Fibroblast of lung (primary cell): Measurements from ENCODE around the gene TMEM235. TPM values are rescaled to one million over a fixed set of nuclear protein-coding genes. Genes with fewer than 3 reads are reported as not detected.

Experiments
- DNase-seq, 2 donors: peaks; one replicate each; pipeline versions ENCODE4 v3.0.0 to v3.0.0-alpha.2; 2010; ENCODE audit warnings: low read depth in 2 of 2
- H2AFZ ChIP-seq: 2 replicates; pipeline ENCODE4 v1.5.1; 2012; ENCODE audit warnings: low read length, control low read depth, inconsistent platforms
- H3K27ac ChIP-seq: 2 replicates; pipeline ENCODE4 v1.5.1; 2011; ENCODE audit warnings: low read length, control low read depth; ENCODE audit not compliant: insufficient read depth
- H3K27me3 ChIP-seq: 2 replicates; pipeline ENCODE4 v1.5.1; 2011; ENCODE audit warnings: mild to moderate bottlenecking, low read length; ENCODE audit not compliant: control insufficient read depth, insufficient read depth
- H3K36me3 ChIP-seq: 2 replicates; pipeline ENCODE4 v1.5.1; 2011; ENCODE audit warnings: low read length; ENCODE audit not compliant: control insufficient read depth, insufficient read depth
- H3K4me1 ChIP-seq: 2 replicates; pipeline ENCODE4 v1.5.1; 2011; ENCODE audit warnings: low read length; ENCODE audit not compliant: control insufficient read depth, insufficient read depth; ENCODE audit errors: extremely low read depth
- H3K4me2 ChIP-seq: 2 replicates; pipeline ENCODE4 v1.5.1; 2011; ENCODE audit warnings: low read length, control low read depth; ENCODE audit not compliant: insufficient read depth; ENCODE audit errors: extremely low read depth
- H3K4me3 ChIP-seq, 4 experiments: fragments of 200-600 bp in 1 of 4; sonication (generic) in 1 of 4; replicated peaks in 1 of 4; 2 replicates each; pipeline ENCODE4 v1.5.1; 2011 to 2016; ENCODE audit warnings: low read length in 4 of 4, low read depth in 3 of 4, mild to moderate bottlenecking in 3 of 4, control low read depth in 2 of 4, inconsistent platforms in 1 of 4, mixed read lengths in 1 of 4; ENCODE audit not compliant: insufficient read depth in 1 of 4; ENCODE audit errors: control extremely low read depth in 1 of 4
- H3K79me2 ChIP-seq: 2 replicates; pipeline ENCODE4 v1.5.1; 2012; ENCODE audit warnings: mild to moderate bottlenecking, low read length, inconsistent platforms; ENCODE audit not compliant: control insufficient read depth, insufficient read depth
- H3K9ac ChIP-seq: 2 replicates; pipeline ENCODE4 v1.5.1; 2011; ENCODE audit warnings: mild to moderate bottlenecking, low read length, control low read depth; ENCODE audit not compliant: insufficient read depth
- H3K9me3 ChIP-seq: 2 replicates; pipeline ENCODE4 v1.5.1; 2012; ENCODE audit warnings: low read depth, low read length; ENCODE audit not compliant: control insufficient read depth, insufficient read depth
- H4K20me1 ChIP-seq: 2 replicates; pipeline ENCODE4 v1.5.1; 2011; ENCODE audit warnings: low read length; ENCODE audit not compliant: control insufficient read depth, insufficient read depth; ENCODE audit errors: extremely low read depth
- CTCF ChIP-seq, 2 donors: IDR thresholded peaks in 1 of 2; conservative IDR thresholded peaks in 1 of 2; 1 replicate in 1 of 2; 2 replicates in 1 of 2; pipeline ENCODE4 v1.5.1; 2011 to 2012; ENCODE audit warnings: low read length in 2 of 2, control low read depth in 1 of 2, inconsistent platforms in 1 of 2, low read depth in 1 of 2, mild to moderate bottlenecking in 1 of 2
- EZH2 ChIP-seq: IDR thresholded peaks from 2 replicates; pipeline ENCODE4 v1.5.1; 2012; ENCODE audit warnings: low read length, control low read depth, mild to moderate bottlenecking; ENCODE audit errors: missing control alignments
- polyA plus RNA-seq, 2 donors: library from polyadenylated mRNA; depleted of rRNA in 1 of 2; stranded (reverse) in 1 of 2; unstranded in 1 of 2; fragments of >200 nt; gene quantifications; 2 replicates each; pipeline ENCODE4 v1.2.1, GENCODE V29; 2011 to 2012; ENCODE audit warnings: missing spikeins in 1 of 2
- total RNA-seq: library from RNA; depleted of rRNA; stranded (reverse); fragments of >200 nt; gene quantifications from 2 replicates; pipeline ENCODE4 v1.2.1, GENCODE V29; 2014

Gene TMEM235
- total and polyA plus RNA-seq, 2 donors (not counting 1 experiment from before 2014, with no cell fraction given) = not detected

- Histone ChIP-seq H3K27ac (no peak overlapping the region), H3K9me3 (no peaks in the 10 kb centered on the region), H3K4me1 (no peaks in the 10 kb centered on the region), H3K79me2 (no peaks in the 10 kb centered on the region), H3K27me3 (peaks cover 22% of the 10 kb centered on the region), H2AFZ (no peak overlapping the region), H3K36me3 (no peaks in the 10 kb centered on the region), H3K4me2 (no peak overlapping the region), H4K20me1 (no peaks in the 10 kb centered on the region), H3K4me3 (no peak overlapping the region), H3K9ac (no peak overlapping the region)
- DNase-seq = no peak
- TF ChIP-seq CTCF (conservative IDR thresholded peaks at IDR 0.05 in 1 of 2, IDR thresholded peaks at IDR 0.05 in 1 of 2; ENCODE audit: low read depth in 1 of 2, low read length in 2 of 2) (no peak), EZH2 (no peak)
Measured at GRCh38 chr17:78235885-78236284, 4.5 kb downstream of the TMEM235 start.

- Histone ChIP-seq H4K20me1 (no peaks in the 10 kb centered on the region), H2AFZ (no peak overlapping the region), H3K27me3 (peaks cover 15% of the 10 kb centered on the region), H3K9me3 (no peaks in the 10 kb centered on the region), H3K4me2 (no peak overlapping the region), H3K9ac (no peak overlapping the region), H3K36me3 (no peaks in the 10 kb centered on the region), H3K4me3 (no peak overlapping the region), H3K27ac (no peak overlapping the region), H3K79me2 (no peaks in the 10 kb centered on the region), H3K4me1 (no peaks in the 10 kb centered on the region)
- TF ChIP-seq EZH2 (no peak), CTCF (conservative IDR thresholded peaks at IDR 0.05 in 1 of 2, IDR thresholded peaks at IDR 0.05 in 1 of 2; ENCODE audit: low read depth in 1 of 2, low read length in 2 of 2) (no peak)
- no peak for DNase-seq
Measured at GRCh38 chr17:78236362-78237127, 5.1 kb downstream of the TMEM235 start.

- Histone ChIP-seq H3K4me2 (no peak overlapping the region), H3K4me3 (no peak overlapping the region), H3K79me2 (no peaks in the 10 kb centered on the region), H3K9ac (no peak overlapping the region), H3K4me1 (no peaks in the 10 kb centered on the region), H3K9me3 (no peaks in the 10 kb centered on the region), H4K20me1 (no peaks in the 10 kb centered on the region), H3K27ac (no peak overlapping the region), H3K36me3 (no peaks in the 10 kb centered on the region), H2AFZ (no peak overlapping the region), H3K27me3 (peaks cover 8% of the 10 kb centered on the region)
- TF ChIP-seq EZH2 (no peak), CTCF (conservative IDR thresholded peaks at IDR 0.05 in 1 of 2, IDR thresholded peaks at IDR 0.05 in 1 of 2; ENCODE audit: low read depth in 1 of 2, low read length in 2 of 2) (no peak)
- DNase-seq = peak in 1 of 2 donors; percentile 26
Measured at GRCh38 chr17:78237401-78238012, 6.1 kb downstream of the TMEM235 start.
